HL-60 (cell line): ENCODE measurements around the gene ZDHHC19.

ENCODE experiments used
- DNase-seq, 2 experiments: peaks; one replicate each; pipeline ENCODE4 v3.0.0-alpha.2; 2010 to 2020; ENCODE audit warnings: low read depth in 1 of 2, low spot score in 1 of 2
- H3K27ac ChIP-seq: fragments of 250-450 bp; sonication (Bioruptor Pico); replicated peaks from 2 replicates; pipeline ENCODE4 v1.5.1; 2020; ENCODE audit warnings: mild to moderate bottlenecking, moderate library complexity
- H3K27me3 ChIP-seq: fragments of 250-450 bp; sonication (Bioruptor Pico); 2 replicates; pipeline ENCODE4 v1.5.1; 2021; ENCODE audit warnings: mild to moderate bottlenecking, moderate library complexity; ENCODE audit not compliant: insufficient read depth, poor library complexity, severe bottlenecking
- H3K4me3 ChIP-seq: replicated peaks from 2 replicates; pipeline ENCODE4 v1.5.1; 2011; ENCODE audit warnings: mild to moderate bottlenecking, control low read depth, low read length; ENCODE audit not compliant: insufficient read depth
- GABPA ChIP-seq: IDR thresholded peaks from 2 replicates; pipeline ENCODE4 v1.6.1; 2012; ENCODE audit warnings: low read depth
- POLR2AphosphoS5 ChIP-seq: IDR thresholded peaks from 2 replicates; pipeline ENCODE4 v1.6.1; 2012; ENCODE audit warnings: low read depth
- SPI1 ChIP-seq: IDR thresholded peaks from 2 replicates; pipeline ENCODE4 v1.6.1; 2012; ENCODE audit warnings: low read depth, mild to moderate bottlenecking, borderline replicate concordance
- TF ChIP-seq, protein P1 (sequence below): IDR thresholded peaks from one replicate; pipeline ENCODE4 v1.5.1; 2011; ENCODE audit warnings: low read length, control low read depth, inconsistent platforms; ENCODE audit not compliant: insufficient read depth
- TF ChIP-seq, protein P2 (sequence below): IDR thresholded peaks from 2 replicates; pipeline ENCODE4 v1.6.1; 2012; ENCODE audit warnings: low read depth; ENCODE audit not compliant: insufficient replicate concordance

The ZDHHC19 gene

GRCh38 chr3:196163212-196163611 lies 48.0 kb downstream of the ZDHHC19 start:
- H3K27ac ChIP-seq = peak overlapping the region; percentile 89
- H3K4me3 ChIP-seq = no peak overlapping the region

DNA sequence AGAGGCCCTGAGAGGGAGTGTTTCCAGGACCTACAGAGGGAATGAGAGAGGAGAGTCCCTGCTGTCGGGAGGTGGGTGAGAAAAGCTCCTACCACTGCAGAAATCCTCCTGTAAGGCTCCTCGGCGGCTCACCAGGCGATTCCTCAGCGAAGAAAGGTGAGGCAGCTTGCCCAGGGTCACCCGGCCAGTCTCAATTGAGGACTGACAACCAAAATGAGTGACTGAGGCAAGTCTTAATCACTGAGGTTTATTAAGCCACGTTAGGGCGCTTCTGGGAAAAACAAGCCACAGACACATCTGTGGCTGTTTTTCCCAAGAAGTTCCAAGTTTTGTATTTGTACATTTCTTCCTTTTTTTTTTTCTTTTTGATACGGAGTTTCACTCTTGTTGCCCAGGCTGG lies 48.5 kb downstream of the ZDHHC19 start:
- H3K4me3 ChIP-seq = no peak overlapping the region
- H3K27ac ChIP-seq = no peak overlapping the region
- TF ChIP-seq, protein P1, sequence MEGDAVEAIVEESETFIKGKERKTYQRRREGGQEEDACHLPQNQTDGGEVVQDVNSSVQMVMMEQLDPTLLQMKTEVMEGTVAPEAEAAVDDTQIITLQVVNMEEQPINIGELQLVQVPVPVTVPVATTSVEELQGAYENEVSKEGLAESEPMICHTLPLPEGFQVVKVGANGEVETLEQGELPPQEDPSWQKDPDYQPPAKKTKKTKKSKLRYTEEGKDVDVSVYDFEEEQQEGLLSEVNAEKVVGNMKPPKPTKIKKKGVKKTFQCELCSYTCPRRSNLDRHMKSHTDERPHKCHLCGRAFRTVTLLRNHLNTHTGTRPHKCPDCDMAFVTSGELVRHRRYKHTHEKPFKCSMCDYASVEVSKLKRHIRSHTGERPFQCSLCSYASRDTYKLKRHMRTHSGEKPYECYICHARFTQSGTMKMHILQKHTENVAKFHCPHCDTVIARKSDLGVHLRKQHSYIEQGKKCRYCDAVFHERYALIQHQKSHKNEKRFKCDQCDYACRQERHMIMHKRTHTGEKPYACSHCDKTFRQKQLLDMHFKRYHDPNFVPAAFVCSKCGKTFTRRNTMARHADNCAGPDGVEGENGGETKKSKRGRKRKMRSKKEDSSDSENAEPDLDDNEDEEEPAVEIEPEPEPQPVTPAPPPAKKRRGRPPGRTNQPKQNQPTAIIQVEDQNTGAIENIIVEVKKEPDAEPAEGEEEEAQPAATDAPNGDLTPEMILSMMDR = no peak
- H3K27me3 ChIP-seq = no peaks in the 10 kb centered on the region
- no peak for DNase-seq

More at GRCh38 chr3:196163212-196163611, 48.0 kb downstream of the ZDHHC19 start:
- H3K27me3 ChIP-seq = no peaks in the 10 kb centered on the region
- TF ChIP-seq, protein P1 = no peak
- no peak for TF ChIP-seq SPI1
- no peak for DNase-seq

- peak; percentile 73 to 97 for DNase-seq
- no peak overlapping the region for H3K4me3 ChIP-seq
- H3K27me3 ChIP-seq = no peaks in the 10 kb centered on the region
- H3K27ac ChIP-seq = peak overlapping the region; percentile 84
- TF ChIP-seq, protein P2, sequence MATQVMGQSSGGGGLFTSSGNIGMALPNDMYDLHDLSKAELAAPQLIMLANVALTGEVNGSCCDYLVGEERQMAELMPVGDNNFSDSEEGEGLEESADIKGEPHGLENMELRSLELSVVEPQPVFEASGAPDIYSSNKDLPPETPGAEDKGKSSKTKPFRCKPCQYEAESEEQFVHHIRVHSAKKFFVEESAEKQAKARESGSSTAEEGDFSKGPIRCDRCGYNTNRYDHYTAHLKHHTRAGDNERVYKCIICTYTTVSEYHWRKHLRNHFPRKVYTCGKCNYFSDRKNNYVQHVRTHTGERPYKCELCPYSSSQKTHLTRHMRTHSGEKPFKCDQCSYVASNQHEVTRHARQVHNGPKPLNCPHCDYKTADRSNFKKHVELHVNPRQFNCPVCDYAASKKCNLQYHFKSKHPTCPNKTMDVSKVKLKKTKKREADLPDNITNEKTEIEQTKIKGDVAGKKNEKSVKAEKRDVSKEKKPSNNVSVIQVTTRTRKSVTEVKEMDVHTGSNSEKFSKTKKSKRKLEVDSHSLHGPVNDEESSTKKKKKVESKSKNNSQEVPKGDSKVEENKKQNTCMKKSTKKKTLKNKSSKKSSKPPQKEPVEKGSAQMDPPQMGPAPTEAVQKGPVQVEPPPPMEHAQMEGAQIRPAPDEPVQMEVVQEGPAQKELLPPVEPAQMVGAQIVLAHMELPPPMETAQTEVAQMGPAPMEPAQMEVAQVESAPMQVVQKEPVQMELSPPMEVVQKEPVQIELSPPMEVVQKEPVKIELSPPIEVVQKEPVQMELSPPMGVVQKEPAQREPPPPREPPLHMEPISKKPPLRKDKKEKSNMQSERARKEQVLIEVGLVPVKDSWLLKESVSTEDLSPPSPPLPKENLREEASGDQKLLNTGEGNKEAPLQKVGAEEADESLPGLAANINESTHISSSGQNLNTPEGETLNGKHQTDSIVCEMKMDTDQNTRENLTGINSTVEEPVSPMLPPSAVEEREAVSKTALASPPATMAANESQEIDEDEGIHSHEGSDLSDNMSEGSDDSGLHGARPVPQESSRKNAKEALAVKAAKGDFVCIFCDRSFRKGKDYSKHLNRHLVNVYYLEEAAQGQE = no peak
- TF ChIP-seq GABPA (no peak), SPI1 (peak; percentile 70; the same call in 1 of the 2 replicates), POLR2AphosphoS5 (peak; percentile 88)
- TF ChIP-seq, protein P1 = no peak
These were observed 51.0 kb downstream of the ZDHHC19 start for GRCh38 chr3:196159952-196160804.

DNA sequence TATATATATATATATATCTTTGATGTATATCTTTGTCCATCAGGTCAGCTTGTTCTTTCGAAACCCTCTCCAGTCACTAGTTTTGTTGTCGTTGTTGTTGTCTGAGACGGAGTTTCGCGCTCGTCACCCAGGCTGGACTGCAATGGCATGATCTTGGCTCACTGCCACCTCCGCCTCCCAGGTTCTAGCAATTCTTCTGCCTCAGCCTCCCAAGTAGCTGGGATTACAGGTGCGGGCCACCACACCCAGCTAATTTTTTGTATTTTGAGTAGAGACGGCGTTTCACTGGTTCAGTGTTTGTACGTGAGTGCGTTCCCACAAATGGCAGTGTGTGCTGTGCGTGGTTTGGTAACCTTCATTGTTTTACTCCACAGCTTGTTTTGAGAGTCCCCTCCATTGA lies 51.7 kb downstream of the ZDHHC19 start:
- no peak for DNase-seq
- Histone ChIP-seq H3K4me3 (no peak overlapping the region), H3K27ac (peak overlapping the region; percentile 84), H3K27me3 (no peaks in the 10 kb centered on the region)
- TF ChIP-seq, protein P1 = no peak
- TF ChIP-seq POLR2AphosphoS5 (no peak), GABPA (no peak), SPI1 (no peak)
- TF ChIP-seq, protein P2 = no peak
